C1 segment of cervical spinal cord (tissue), 14 donors: ENCODE results near the gene SNTG2.

Source experiments
- DNase-seq, 14 donors: peaks; one replicate each; lab custom pipeline; 2025; lab: John Stamatoyannopoulos, UW

SNTG2 gene

GRCh38 chr2:1137913-1138391, 187.3 kb downstream of the SNTG2 start:
- DNase-seq: no peak

- peak in 2 of 14 donors; percentile 1 to 5 for DNase-seq
These were observed 189.8 kb downstream of the SNTG2 start for GRCh38 chr2:1140389-1141003.

GRCh38 chr2:1141079-1141478, 190.4 kb downstream of the SNTG2 start:
- DNase-seq: no peak

- no peak for DNase-seq
These were observed 192.5 kb downstream of the SNTG2 start for GRCh38 chr2:1143129-1143528.

DNA sequence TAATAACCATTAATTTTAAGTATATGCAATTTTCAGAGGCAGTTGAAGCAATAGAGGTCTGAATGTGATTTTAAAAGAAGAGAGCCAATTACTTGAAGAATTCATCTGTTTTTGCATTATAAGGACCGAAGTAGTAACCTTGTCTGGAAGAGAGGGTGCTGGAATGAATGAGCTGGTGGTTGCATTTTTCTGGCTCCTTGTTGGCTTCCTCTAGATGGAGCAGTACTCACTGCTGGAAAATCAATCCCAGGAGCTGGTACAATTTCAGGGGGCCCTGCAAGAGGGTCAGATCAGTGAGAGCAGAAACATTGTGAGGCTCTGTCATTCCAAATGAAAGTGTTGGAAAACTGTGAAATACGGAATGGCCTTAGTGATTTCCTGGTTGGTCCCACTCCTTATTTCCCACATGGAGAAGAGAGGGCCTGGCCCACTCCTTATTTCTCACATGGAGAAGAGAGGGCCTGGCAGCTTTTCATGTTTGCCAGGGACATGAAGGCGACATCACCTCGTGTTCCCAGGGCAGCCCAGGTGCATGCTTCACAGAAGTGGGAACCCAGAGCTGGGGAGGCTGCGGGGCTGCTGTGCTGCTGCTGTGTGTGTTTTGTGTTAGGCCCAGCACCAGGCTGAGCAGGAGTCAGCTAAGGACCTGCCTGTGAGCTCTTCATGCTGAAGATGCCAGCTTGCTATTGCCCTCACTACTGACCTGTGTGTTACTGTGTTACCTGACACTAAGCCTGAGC, 197.4 kb downstream of the SNTG2 start:
- no peak for DNase-seq

- no peak for DNase-seq
These were observed 200.3 kb downstream of the SNTG2 start for GRCh38 chr2:1150724-1151511.

DNA sequence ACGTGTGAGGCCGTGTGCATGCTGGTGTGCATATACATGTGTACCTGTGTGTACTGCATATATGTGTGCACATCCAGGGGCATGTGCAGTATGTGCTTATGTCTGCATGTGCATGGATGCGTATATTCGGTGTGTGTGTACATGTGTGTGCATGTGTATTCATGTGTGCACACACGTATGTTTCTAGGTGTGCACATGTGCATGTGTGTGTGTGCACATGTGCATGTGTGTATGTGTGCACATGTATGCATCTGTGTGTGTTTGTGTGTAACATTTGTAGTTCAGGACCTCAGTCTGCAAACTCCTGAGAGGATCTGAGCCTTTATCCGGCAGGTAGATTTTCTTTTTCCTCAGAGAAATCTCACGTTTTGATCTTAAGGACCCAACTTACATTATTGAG, 201.7 kb downstream of the SNTG2 start:
- no peak for DNase-seq

DNA sequence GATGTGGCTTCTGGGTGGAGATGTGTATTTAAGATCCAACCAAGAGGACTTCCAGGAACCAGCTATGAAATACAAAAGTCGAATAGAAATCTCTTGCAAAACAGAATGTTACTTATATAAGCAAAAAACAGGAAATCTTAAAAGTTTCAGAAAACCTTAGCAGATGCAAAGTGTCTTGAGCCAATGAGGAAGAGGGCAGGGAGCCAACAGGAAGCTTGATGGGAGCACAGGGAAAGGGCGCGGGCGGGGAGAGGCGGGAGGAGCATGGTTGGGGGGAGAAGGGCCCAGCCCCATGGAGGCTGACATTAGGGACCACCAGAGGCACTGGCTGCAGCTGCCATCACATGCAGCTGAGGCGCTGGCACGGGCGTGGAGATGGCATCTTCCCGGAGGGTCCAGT, 203.3 kb downstream of the SNTG2 start:
- no peak for DNase-seq

- no peak for DNase-seq
These were observed 204.3 kb downstream of the SNTG2 start for GRCh38 chr2:1154710-1155594.

- DNase-seq: no peak
These were observed 205.4 kb downstream of the SNTG2 start for GRCh38 chr2:1156059-1156458.

DNA sequence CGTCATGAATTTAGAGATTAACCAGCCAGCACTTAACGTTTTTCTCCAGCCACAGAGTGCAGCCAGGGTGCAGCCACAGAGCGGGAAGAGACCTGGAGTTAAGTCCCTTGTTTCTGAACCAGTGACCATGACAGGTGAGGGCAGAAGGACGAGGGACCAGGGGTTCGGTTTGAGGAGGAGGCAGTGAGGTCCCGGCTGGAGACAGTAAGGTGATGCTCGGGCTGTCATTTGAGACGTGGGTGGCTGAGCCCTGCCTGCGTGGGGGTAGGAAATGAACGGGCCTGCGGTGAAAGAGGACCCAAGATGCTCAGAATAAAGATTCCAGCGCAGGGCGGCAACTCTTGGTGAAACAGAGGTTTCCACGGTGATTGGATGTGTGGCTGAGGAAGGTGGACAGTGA, 205.9 kb downstream of the SNTG2 start:
- no peak for DNase-seq

DNA sequence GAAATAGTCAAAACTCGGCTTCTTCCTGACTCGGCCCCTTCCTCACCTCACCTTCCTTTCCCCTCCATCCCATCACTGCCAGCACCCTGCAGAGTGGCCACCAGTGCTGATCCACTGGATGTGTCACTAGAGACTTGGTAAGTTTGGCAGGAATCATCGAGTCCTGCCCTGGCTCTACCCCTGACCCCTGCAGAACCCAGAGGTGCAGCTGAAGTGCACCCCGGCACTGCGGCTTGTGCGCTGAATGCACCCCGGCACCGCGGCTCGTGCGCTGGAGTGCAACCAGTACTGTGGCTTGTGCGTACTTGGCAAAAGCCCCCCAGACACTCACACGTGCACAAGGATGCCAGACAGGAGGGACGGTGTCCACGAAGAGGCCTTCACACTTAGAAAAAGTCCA, 206.5 kb downstream of the SNTG2 start:
- no peak for DNase-seq

DNA sequence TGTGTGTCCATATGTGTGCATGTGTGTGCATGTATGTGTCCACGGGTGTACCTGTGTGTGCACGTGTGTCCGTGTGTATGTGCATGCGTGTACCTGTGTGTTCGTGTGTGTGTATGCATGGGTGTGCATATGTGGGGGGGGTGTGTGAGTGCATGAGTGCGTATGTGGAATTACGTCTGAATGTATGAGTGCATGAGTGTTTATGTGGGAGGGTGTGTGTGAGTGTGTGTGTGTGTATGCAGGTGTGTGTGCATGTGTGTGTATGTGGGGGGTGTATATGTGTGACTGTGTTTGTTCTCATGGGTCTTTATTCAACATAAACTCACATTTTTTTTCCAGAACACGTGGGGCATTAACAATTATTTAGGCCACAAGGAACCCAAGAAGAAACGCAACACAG, 208.4 kb downstream of the SNTG2 start:
- DNase-seq: no peak

GRCh38 chr2:1162246-1162645, 211.6 kb downstream of the SNTG2 start:
- DNase-seq: no peak

GRCh38 chr2:1162768-1163584, 212.3 kb downstream of the SNTG2 start:
- no peak for DNase-seq

GRCh38 chr2:1166976-1167375, 216.3 kb downstream of the SNTG2 start:
- DNase-seq: no peak

- DNase-seq: no peak
These were observed 218.2 kb downstream of the SNTG2 start for GRCh38 chr2:1168846-1169245.

- no peak for DNase-seq
These were observed 218.8 kb downstream of the SNTG2 start for GRCh38 chr2:1169291-1169949.

- DNase-seq: no peak
These were observed 219.6 kb downstream of the SNTG2 start for GRCh38 chr2:1170241-1170640.

- no peak for DNase-seq
These were observed 220.1 kb downstream of the SNTG2 start for GRCh38 chr2:1170711-1171110.
